Loucy (cell line): Measurements from ENCODE around the gene RERG.

Experiments
- H2AFZ ChIP-seq: fragments of 200-600 bp; sonication (generic); 2 replicates; pipeline ENCODE4 v1.6.0; 2016; ENCODE audit warnings: antibody characterized with exemption, mild to moderate bottlenecking, low read length, moderate library complexity
- H3F3A ChIP-seq: fragments of 200-600 bp; 2 replicates; pipeline ENCODE4 v1.6.0; 2016; ENCODE audit warnings: antibody characterized with exemption, low read depth, mild to moderate bottlenecking
- H3K27me3 ChIP-seq: fragments of 200-600 bp; sonication (generic); 2 replicates; pipeline ENCODE4 v1.6.1; 2014; ENCODE audit warnings: low read length, mild to moderate bottlenecking; ENCODE audit not compliant: insufficient read depth, poor library complexity, severe bottlenecking
- H3K36me3 ChIP-seq: fragments of 200-600 bp; sonication (generic); 2 replicates; pipeline ENCODE4 v1.6.1; 2016; ENCODE audit warnings: low read length; ENCODE audit not compliant: insufficient read depth
- H3K4me1 ChIP-seq: fragments of 200-600 bp; sonication (generic); 2 replicates; pipeline ENCODE4 v1.5.1; 2014; ENCODE audit warnings: low read length, mild to moderate bottlenecking; ENCODE audit not compliant: insufficient read depth, poor library complexity, severe bottlenecking
- H3K4me2 ChIP-seq: fragments of 200-600 bp; sonication (generic); 2 replicates; pipeline ENCODE4 v1.6.0; 2014; ENCODE audit warnings: antibody characterized with exemption, low read length, low read depth, mild to moderate bottlenecking; ENCODE audit not compliant: poor library complexity, severe bottlenecking
- H3K4me3 ChIP-seq: fragments of 200-600 bp; sonication (generic); 2 replicates; pipeline ENCODE4 v1.5.1; 2014; ENCODE audit warnings: low read length, mild to moderate bottlenecking, mixed read lengths; ENCODE audit not compliant: poor library complexity, severe bottlenecking
- H3K79me2 ChIP-seq: fragments of 200-600 bp; sonication (generic); 2 replicates; pipeline ENCODE4 v1.6.1; 2014; ENCODE audit warnings: low read length; ENCODE audit not compliant: insufficient read depth
- H3K9ac ChIP-seq: fragments of 200-600 bp; sonication (generic); 2 replicates; pipeline ENCODE4 v1.6.0; 2014; ENCODE audit warnings: mild to moderate bottlenecking, low read depth, low read length, moderate library complexity; ENCODE audit not compliant: poor library complexity, severe bottlenecking
- H3K9me2 ChIP-seq: fragments of 200-600 bp; sonication (generic); replicated peaks from 2 replicates; pipeline ENCODE4 v1.6.1; 2016; ENCODE audit warnings: low read depth, low read length, mixed read lengths
- H3K9me3 ChIP-seq: fragments of 200-600 bp; sonication (generic); 2 replicates; pipeline ENCODE4 v1.6.1; 2014; ENCODE audit warnings: mild to moderate bottlenecking, antibody characterized with exemption, low read length, low read depth; ENCODE audit not compliant: insufficient read depth
- H4K20me1 ChIP-seq: fragments of 200-600 bp; sonication (generic); 2 replicates; pipeline ENCODE4 v1.6.0; 2014; ENCODE audit warnings: antibody characterized with exemption, low read length, mild to moderate bottlenecking; ENCODE audit not compliant: insufficient read depth, poor library complexity, severe bottlenecking
- CTCF ChIP-seq: fragments of 200-600 bp; sonication (generic); conservative IDR thresholded peaks from 2 replicates; pipeline ENCODE4 v1.5.1; 2014; ENCODE audit warnings: mild to moderate bottlenecking, antibody characterized with exemption, low read length
- EZH2phosphoT487 ChIP-seq: fragments of 200-600 bp; IDR thresholded peaks from 2 replicates; pipeline ENCODE4 v1.6.1; 2018; ENCODE audit warnings: antibody characterized with exemption, mild to moderate bottlenecking, moderate library complexity, borderline replicate concordance

The RERG gene

GRCh38 chr12:15225136-15225862 is 4.1 kb upstream of the RERG start:
- Histone ChIP-seq H3K9me3 (no peaks in the 10 kb centered on the region), H2AFZ (no peak overlapping the region), H3K4me2 (no peak overlapping the region), H3K27me3 (no peaks in the 10 kb centered on the region), H3K9ac (no peak overlapping the region), H3K4me3 (no peak overlapping the region), H3K79me2 (no peaks in the 10 kb centered on the region), H3K36me3 (no peaks in the 10 kb centered on the region), H3K9me2 (no peaks in the 10 kb centered on the region), H4K20me1 (no peaks in the 10 kb centered on the region), H3K4me1 (no peaks in the 10 kb centered on the region), H3F3A (no peaks in the 10 kb centered on the region)
- no peak for TF ChIP-seq EZH2phosphoT487
- no peak for TF ChIP-seq CTCF

GRCh38 chr12:15222219-15222618 is 1.0 kb upstream of the RERG start:
- Histone ChIP-seq H3K36me3 (no peaks in the 10 kb centered on the region), H3K4me2 (no peak overlapping the region), H3K9me2 (no peaks in the 10 kb centered on the region), H3K9ac (no peak overlapping the region), H4K20me1 (no peaks in the 10 kb centered on the region), H3K9me3 (no peaks in the 10 kb centered on the region), H3F3A (no peaks in the 10 kb centered on the region), H2AFZ (no peak overlapping the region), H3K4me1 (no peaks in the 10 kb centered on the region), H3K4me3 (no peak overlapping the region), H3K79me2 (no peaks in the 10 kb centered on the region), H3K27me3 (no peaks in the 10 kb centered on the region)
- no peak for TF ChIP-seq EZH2phosphoT487
- no peak for TF ChIP-seq CTCF

GRCh38 chr12:15220451-15220850 is 766 bp downstream of the RERG start:
- no peak overlapping the region for H3K4me3 ChIP-seq
- H3K9ac ChIP-seq, result no peak overlapping the region
- TF ChIP-seq CTCF (no peak), EZH2phosphoT487 (no peak)
- H3K4me2 ChIP-seq, result no peak overlapping the region
- H3K79me2 ChIP-seq, result no peaks in the 10 kb centered on the region
- no peak overlapping the region for H2AFZ ChIP-seq
- no peaks in the 10 kb centered on the region for H3F3A ChIP-seq
- H3K4me1 ChIP-seq, result no peaks in the 10 kb centered on the region
- no peaks in the 10 kb centered on the region for H3K9me2 ChIP-seq
- no peaks in the 10 kb centered on the region for H3K36me3 ChIP-seq
- no peaks in the 10 kb centered on the region for H3K9me3 ChIP-seq
- H3K27me3 ChIP-seq, result no peaks in the 10 kb centered on the region
- H4K20me1 ChIP-seq, result no peaks in the 10 kb centered on the region
